Endothelial cell (in vitro differentiated cells): ENCODE measurements around the gene SH3PXD2A. TPM values are rescaled to one million over a fixed set of nuclear protein-coding genes. Genes with fewer than 3 reads are reported as not detected.

Experiments
- DNase-seq: peaks from one replicate; pipeline ENCODE4 v3.0.0; 2021; ENCODE audit warnings: low spot score
- H3K27ac Mint-ChIP-seq: one replicate; pipeline ENCODE4 v1.8.0; 2021; ENCODE audit warnings: mixed read lengths, inconsistent platforms; ENCODE audit not compliant: unreplicated experiment
- H3K27me3 Mint-ChIP-seq: one replicate; pipeline ENCODE4 v1.8.0; 2021; ENCODE audit warnings: mild to moderate bottlenecking, moderate library complexity, mixed read lengths, inconsistent platforms; ENCODE audit not compliant: unreplicated experiment
- H3K36me3 Mint-ChIP-seq: one replicate; pipeline ENCODE4 v1.8.0; 2021; ENCODE audit warnings: mild to moderate bottlenecking, low read depth, mixed read lengths, inconsistent platforms; ENCODE audit not compliant: unreplicated experiment
- H3K4me1 Mint-ChIP-seq: one replicate; pipeline ENCODE4 v1.8.0; 2021; ENCODE audit warnings: mild to moderate bottlenecking, mixed read lengths, inconsistent platforms; ENCODE audit not compliant: unreplicated experiment
- H3K4me3 Mint-ChIP-seq: one replicate; pipeline ENCODE4 v1.8.0; 2021; ENCODE audit warnings: mild to moderate bottlenecking, mixed read lengths, inconsistent platforms; ENCODE audit not compliant: unreplicated experiment
- H3K9me3 Mint-ChIP-seq: one replicate; pipeline ENCODE4 v1.8.0; 2021; ENCODE audit warnings: mixed read lengths, inconsistent platforms; ENCODE audit not compliant: unreplicated experiment
- CTCF ChIP-seq: fragments of 200-600 bp; sonication (generic); IDR thresholded peaks from one replicate; pipeline ENCODE4 v1.5.0; 2021; ENCODE audit warnings: antibody characterized with exemption; ENCODE audit not compliant: unreplicated experiment
- total RNA-seq: library from RNA; stranded (reverse); fragmentation: NEBNext Ultra II Directional; extraction: Animal tissue kit (Norgen Biotek cat#: 25700); gene quantifications from one replicate; pipeline ENCODE4 v1.2.1, GENCODE V29; 2021; ENCODE audit not compliant: unreplicated experiment

SH3PXD2A gene
- total RNA-seq, 1 donor from 2014 or later: 59.9 TPM

- no peak for DNase-seq
- no peak overlapping the region for H3K27ac Mint-ChIP-seq
- peaks cover 19% of the 10 kb centered on the region for H3K27me3 Mint-ChIP-seq
- H3K9me3 Mint-ChIP-seq: no peaks in the 10 kb centered on the region
- H3K36me3 Mint-ChIP-seq: peaks cover 4% of the 10 kb centered on the region
- H3K4me3 Mint-ChIP-seq: no peak overlapping the region
- no peak for TF ChIP-seq CTCF
- H3K4me1 Mint-ChIP-seq: peaks cover 8% of the 10 kb centered on the region
These were observed 271.5 kb downstream of the SH3PXD2A start for GRCh38 chr10:103583871-103584215.

GRCh38 chr10:103582331-103583123 lies 272.8 kb downstream of the SH3PXD2A start:
- Mint-ChIP-seq H3K4me3 (no peak overlapping the region), H3K36me3 (peaks cover 2% of the 10 kb centered on the region), H3K27ac (no peak overlapping the region), H3K27me3 (peaks cover 20% of the 10 kb centered on the region), H3K4me1 (peaks cover 3% of the 10 kb centered on the region), H3K9me3 (no peaks in the 10 kb centered on the region)
- TF ChIP-seq CTCF: no peak
- no peak for DNase-seq

GRCh38 chr10:103581499-103581898 lies 273.9 kb downstream of the SH3PXD2A start:
- Mint-ChIP-seq H3K27me3 (peaks cover 18% of the 10 kb centered on the region), H3K9me3 (no peaks in the 10 kb centered on the region), H3K4me3 (no peak overlapping the region), H3K4me1 (peaks cover 3% of the 10 kb centered on the region), H3K36me3 (no peaks in the 10 kb centered on the region), H3K27ac (no peak overlapping the region)
- no peak for DNase-seq
- no peak for TF ChIP-seq CTCF

- Mint-ChIP-seq H3K4me1 (peaks cover 3% of the 10 kb centered on the region), H3K27me3 (peaks cover 16% of the 10 kb centered on the region), H3K27ac (no peak overlapping the region), H3K4me3 (no peak overlapping the region), H3K9me3 (no peaks in the 10 kb centered on the region), H3K36me3 (no peaks in the 10 kb centered on the region)
- no peak for DNase-seq
- no peak for TF ChIP-seq CTCF
These were observed 274.9 kb downstream of the SH3PXD2A start for GRCh38 chr10:103580430-103580829.

GRCh38 chr10:103580011-103580410 lies 275.4 kb downstream of the SH3PXD2A start:
- TF ChIP-seq CTCF: no peak
- no peaks in the 10 kb centered on the region for H3K36me3 Mint-ChIP-seq
- H3K27ac Mint-ChIP-seq: no peak overlapping the region
- no peak overlapping the region for H3K4me3 Mint-ChIP-seq
- H3K4me1 Mint-ChIP-seq: peaks cover 3% of the 10 kb centered on the region
- DNase-seq: no peak
- no peaks in the 10 kb centered on the region for H3K9me3 Mint-ChIP-seq
- peaks cover 16% of the 10 kb centered on the region for H3K27me3 Mint-ChIP-seq
